ENCODE measurements around the gene SMYD3.

DNA sequence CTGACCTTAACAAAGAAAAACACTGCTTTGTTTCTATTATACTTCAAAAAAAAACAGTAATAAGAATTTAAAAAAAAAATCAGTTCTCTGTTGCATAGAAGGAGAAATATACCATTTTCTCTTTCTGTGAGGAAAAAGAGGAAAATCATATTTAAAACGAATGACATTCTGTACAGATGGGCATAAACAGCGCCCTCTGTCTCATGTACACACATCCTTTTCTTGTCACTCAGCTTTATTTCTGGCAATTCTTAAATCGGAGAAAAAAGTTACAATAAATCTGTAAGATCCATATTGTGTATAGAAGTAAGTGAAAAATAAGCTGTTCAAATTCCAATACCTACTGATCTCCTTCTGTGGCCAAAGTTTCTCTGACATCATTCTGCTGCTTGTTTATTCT lies 245.4 kb downstream of the SMYD3 start:
- no peak for TF ChIP-seq CTCF (IDR thresholded peaks at IDR 0.05)
- TF ChIP-seq POLR2A (IDR thresholded peaks at IDR 0.05): no peak
